Embryonic facial prominence (tissue), 1 donor: ENCODE results near the gene INPP4B.

Experiments
- DNase-seq: peaks from one replicate; pipeline ENCODE4 v3.0.0-alpha.2; 2016; ENCODE audit errors: extremely low spot score

INPP4B gene

GRCh38 chr4:142293536-142293935, 552.6 kb downstream of the INPP4B start:
- no peak for DNase-seq

- no peak for DNase-seq
Measured at GRCh38 chr4:142292231-142292630, 553.9 kb downstream of the INPP4B start.

- DNase-seq: no peak
Measured at GRCh38 chr4:142291299-142292050, 554.6 kb downstream of the INPP4B start.

GRCh38 chr4:142287371-142287770, 558.7 kb downstream of the INPP4B start:
- no peak for DNase-seq

- no peak for DNase-seq
Measured at GRCh38 chr4:142285222-142285583, 560.9 kb downstream of the INPP4B start.

GRCh38 chr4:142284402-142285221, 561.5 kb downstream of the INPP4B start:
- DNase-seq: no peak

- DNase-seq: no peak
Measured at GRCh38 chr4:142282870-142283431, 563.1 kb downstream of the INPP4B start.

- DNase-seq: no peak
Measured at GRCh38 chr4:142281999-142282398, 564.1 kb downstream of the INPP4B start.

- DNase-seq: no peak
Measured at GRCh38 chr4:142278663-142279062, 567.4 kb downstream of the INPP4B start.

GRCh38 chr4:142278171-142278570, 567.9 kb downstream of the INPP4B start:
- DNase-seq: no peak

- DNase-seq: no peak
Measured at GRCh38 chr4:142274137-142274536, 572.0 kb downstream of the INPP4B start.

GRCh38 chr4:142272452-142272851, 573.6 kb downstream of the INPP4B start:
- DNase-seq: no peak

GRCh38 chr4:142271832-142272231, 574.3 kb downstream of the INPP4B start:
- DNase-seq: no peak

- no peak for DNase-seq
Measured at GRCh38 chr4:142267101-142267500, 579.0 kb downstream of the INPP4B start.

- no peak for DNase-seq
Measured at GRCh38 chr4:142265946-142266345, 580.2 kb downstream of the INPP4B start.

- no peak for DNase-seq
Measured at GRCh38 chr4:142265536-142265935, 580.6 kb downstream of the INPP4B start.

GRCh38 chr4:142264961-142265360, 581.1 kb downstream of the INPP4B start:
- DNase-seq: no peak

- DNase-seq: no peak
Measured at GRCh38 chr4:142262956-142263355, 583.1 kb downstream of the INPP4B start.

GRCh38 chr4:142248946-142249345, 597.2 kb downstream of the INPP4B start:
- no peak for DNase-seq

- DNase-seq: no peak
Measured at GRCh38 chr4:142243255-142243654, 602.8 kb downstream of the INPP4B start.

GRCh38 chr4:142242156-142242555, 603.9 kb downstream of the INPP4B start:
- no peak for DNase-seq

- no peak for DNase-seq
Measured at GRCh38 chr4:142238589-142238988, 607.5 kb downstream of the INPP4B start.

GRCh38 chr4:142236268-142236667, 609.8 kb downstream of the INPP4B start:
- DNase-seq: no peak
